Uterus (tissue), 4 donors: Measurements from ENCODE around the gene CIC. TPM values are rescaled to one million over a fixed set of nuclear protein-coding genes. Genes with fewer than 3 reads are reported as not detected.

Experiments used
- DNase-seq, 2 donors: peaks; one replicate each; pipeline ENCODE4 v3.0.0-alpha.2; 2019 to 2020
- H3K27ac ChIP-seq, 2 donors: fragments of 200-600 bp; sonication (generic); 1 replicate in 1 of 2; 2 replicates in 1 of 2; pipeline ENCODE4 v1.5.1; 2016 to 2018
- H3K27me3 ChIP-seq, 2 donors: fragments of 200-600 bp; sonication (generic); one replicate each; pipeline ENCODE4 v1.5.1; 2018 to 2019; ENCODE audit warnings: control low read depth in 1 of 2
- H3K36me3 ChIP-seq, 2 donors: fragments of 200-600 bp; sonication (generic); one replicate each; pipeline ENCODE4 v1.5.1; 2019; ENCODE audit warnings: control low read depth in 1 of 2
- H3K4me1 ChIP-seq, 2 donors: fragments of 200-600 bp; sonication (generic); one replicate each; pipeline ENCODE4 v1.5.1; 2018 to 2019; ENCODE audit warnings: control low read depth in 1 of 2
- H3K4me3 ChIP-seq, 2 donors: fragments of 200-600 bp; sonication (generic); 1 replicate in 1 of 2; 2 replicates in 1 of 2; pipeline ENCODE4 v1.5.1; 2018 to 2019; ENCODE audit warnings: mild to moderate bottlenecking in 1 of 2
- H3K9me3 ChIP-seq, 2 donors: fragments of 200-600 bp; sonication (generic); one replicate each; pipeline ENCODE4 v1.5.1; 2019; ENCODE audit warnings: control low read depth in 1 of 2
- CTCF ChIP-seq, 4 experiments: fragments of 200-600 bp in 2 of 4; fragments of 450-650 bp in 2 of 4; sonication (generic) in 2 of 4; IDR thresholded peaks; one replicate each; pipeline ENCODE4 v1.5.1; 2016 to 2019; ENCODE audit warnings: antibody characterized with exemption in 4 of 4, mild to moderate bottlenecking in 2 of 4, moderate library complexity in 1 of 4
- POLR2A ChIP-seq, 2 donors: fragments of 450-650 bp; IDR thresholded peaks; one replicate each; pipeline ENCODE4 v1.6.1; 2016; ENCODE audit warnings: antibody characterized with exemption in 2 of 2, mild to moderate bottlenecking in 1 of 2, moderate library complexity in 1 of 2
- intact Hi-C: fragments of 100-400 bp; cut with DNase I; formaldehyde crosslinking; loops from one replicate; pipeline ENCODE4 v1.15.1; 2023; ENCODE audit warnings: low total_unique reads
- total RNA-seq, 4 donors: library from RNA; depleted of rRNA in 3 of 4; stranded (reverse); fragments of >200 nt in 3 of 4; gene quantifications; one replicate each; pipeline versions ENCODE4 v1.1.0 to v1.2.4, GENCODE V29; 2014 to 2023
- donor health status: DM: yes; HTN: yes; CAD: no.

Gene CIC
- total RNA-seq, 4 donors from 2014 or later: 28.7 to 155 (median 47.4) TPM

- Histone ChIP-seq H3K36me3 (no peaks in the 10 kb centered on the region), H3K27me3 (peaks cover 8 to 15% of the 10 kb centered on the region in 2 donors), H3K4me1 (peaks cover 0 to 20% of the 10 kb centered on the region in 2 donors), H3K27ac (peak within 1 kb of the TSS; percentile 55 to 71), H3K4me3 (peak within 1 kb of the TSS; percentile 73 to 90), H3K9me3 (no peaks in the 10 kb centered on the region)
- peak; percentile 98 to 99 for DNase-seq
- intact Hi-C loops: no loop called here
- peak in 1 of 2 donors; percentile 69 for TF ChIP-seq POLR2A (IDR thresholded peaks at IDR 0.05)
- TF ChIP-seq CTCF (IDR thresholded peaks at IDR 0.05): peak in 3 of 4 experiments; percentile 87 to 89 (median 88)
Measured at GRCh38 chr19:42325308-42325895, 56.4 kb downstream of the CIC start, which contains the start of gene MEGF8. Gene MEGF8, plus strand, starts transcription at chr19:42325635. Its CDS starts 609 bp downstream, at chr19:42326244.

GRCh38 chr19:42325896-42326771 lies 57.1 kb downstream of the CIC start:
- peaks cover 8 to 15% of the 10 kb centered on the region in 2 donors for H3K27me3 ChIP-seq
- peak overlapping the region; percentile 73 to 90 for H3K4me3 ChIP-seq
- peak overlapping the region; percentile 55 to 71 for H3K27ac ChIP-seq
- DNase-seq: no peak
- peaks cover 0 to 20% of the 10 kb centered on the region in 2 donors for H3K4me1 ChIP-seq
- intact Hi-C loops: no loop called here
- TF ChIP-seq CTCF (IDR thresholded peaks at IDR 0.05) (no peak), POLR2A (IDR thresholded peaks at IDR 0.05) (no peak)
- no peaks in the 10 kb centered on the region for H3K36me3 ChIP-seq
- H3K9me3 ChIP-seq: no peaks in the 10 kb centered on the region

- H3K27me3 ChIP-seq: peaks cover 8 to 15% of the 10 kb centered on the region in 2 donors
- no peak for TF ChIP-seq CTCF (IDR thresholded peaks at IDR 0.05)
- no peak for TF ChIP-seq POLR2A (IDR thresholded peaks at IDR 0.05)
- no peak for DNase-seq
- no peaks in the 10 kb centered on the region for H3K36me3 ChIP-seq
- H3K9me3 ChIP-seq: no peaks in the 10 kb centered on the region
- H3K4me1 ChIP-seq: peaks cover 0 to 20% of the 10 kb centered on the region in 2 donors
- no peak overlapping the region for H3K27ac ChIP-seq
- H3K4me3 ChIP-seq: peak overlapping the region in 1 of 2 donors; percentile 90
- intact Hi-C loops: no loop called here
Measured at GRCh38 chr19:42326969-42327368, 57.9 kb downstream of the CIC start.

- H3K27ac ChIP-seq: no peak overlapping the region
- no peaks in the 10 kb centered on the region for H3K36me3 ChIP-seq
- no peak for DNase-seq
- H3K27me3 ChIP-seq: peaks cover 8 to 15% of the 10 kb centered on the region in 2 donors
- intact Hi-C loops: no loop called here
- H3K4me3 ChIP-seq: no peak overlapping the region
- TF ChIP-seq POLR2A (IDR thresholded peaks at IDR 0.05) (no peak), CTCF (IDR thresholded peaks at IDR 0.05) (no peak)
- peaks cover 0 to 20% of the 10 kb centered on the region in 2 donors for H3K4me1 ChIP-seq
- no peaks in the 10 kb centered on the region for H3K9me3 ChIP-seq
Measured at GRCh38 chr19:42327381-42327780, 58.3 kb downstream of the CIC start.

GRCh38 chr19:42328106-42328505 lies 59.1 kb downstream of the CIC start:
- H3K27ac ChIP-seq: no peak overlapping the region
- DNase-seq: no peak
- no peaks in the 10 kb centered on the region for H3K9me3 ChIP-seq
- no peak overlapping the region for H3K4me3 ChIP-seq
- intact Hi-C loops: no loop called here
- H3K36me3 ChIP-seq: no peaks in the 10 kb centered on the region
- TF ChIP-seq POLR2A (IDR thresholded peaks at IDR 0.05): no peak
- no peak for TF ChIP-seq CTCF (IDR thresholded peaks at IDR 0.05)
- H3K4me1 ChIP-seq: peaks cover 0 to 20% of the 10 kb centered on the region in 2 donors
- peaks cover 8 to 15% of the 10 kb centered on the region in 2 donors for H3K27me3 ChIP-seq
